HG03159 (cell line): ENCODE data around the gene SPIN2A.
"Not testable (repeated sequence)": the region's sequence is repeated elsewhere in the genome, so short reads cannot be mapped to it uniquely, and the experiment has no call there.

ENCODE experiments used
- ATAC-seq: cut with Tn5 transposase; IDR thresholded peaks from one replicate; pipeline ENCODE4 v1.9.1; 2021; ENCODE audit warnings: mild to moderate bottlenecking, moderate library complexity; ENCODE audit not compliant: unreplicated experiment

Gene SPIN2A

GRCh38 chrX:57103489-57103888 lies 33.7 kb downstream of the SPIN2A start:
- ATAC-seq: no peak

GRCh38 chrX:57102918-57103317 lies 34.3 kb downstream of the SPIN2A start:
- not testable (repeated sequence) for ATAC-seq
